ENCODE results near the gene FRZB.

Gene FRZB, protein sequence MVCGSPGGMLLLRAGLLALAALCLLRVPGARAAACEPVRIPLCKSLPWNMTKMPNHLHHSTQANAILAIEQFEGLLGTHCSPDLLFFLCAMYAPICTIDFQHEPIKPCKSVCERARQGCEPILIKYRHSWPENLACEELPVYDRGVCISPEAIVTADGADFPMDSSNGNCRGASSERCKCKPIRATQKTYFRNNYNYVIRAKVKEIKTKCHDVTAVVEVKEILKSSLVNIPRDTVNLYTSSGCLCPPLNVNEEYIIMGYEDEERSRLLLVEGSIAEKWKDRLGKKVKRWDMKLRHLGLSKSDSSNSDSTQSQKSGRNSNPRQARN

DNA sequence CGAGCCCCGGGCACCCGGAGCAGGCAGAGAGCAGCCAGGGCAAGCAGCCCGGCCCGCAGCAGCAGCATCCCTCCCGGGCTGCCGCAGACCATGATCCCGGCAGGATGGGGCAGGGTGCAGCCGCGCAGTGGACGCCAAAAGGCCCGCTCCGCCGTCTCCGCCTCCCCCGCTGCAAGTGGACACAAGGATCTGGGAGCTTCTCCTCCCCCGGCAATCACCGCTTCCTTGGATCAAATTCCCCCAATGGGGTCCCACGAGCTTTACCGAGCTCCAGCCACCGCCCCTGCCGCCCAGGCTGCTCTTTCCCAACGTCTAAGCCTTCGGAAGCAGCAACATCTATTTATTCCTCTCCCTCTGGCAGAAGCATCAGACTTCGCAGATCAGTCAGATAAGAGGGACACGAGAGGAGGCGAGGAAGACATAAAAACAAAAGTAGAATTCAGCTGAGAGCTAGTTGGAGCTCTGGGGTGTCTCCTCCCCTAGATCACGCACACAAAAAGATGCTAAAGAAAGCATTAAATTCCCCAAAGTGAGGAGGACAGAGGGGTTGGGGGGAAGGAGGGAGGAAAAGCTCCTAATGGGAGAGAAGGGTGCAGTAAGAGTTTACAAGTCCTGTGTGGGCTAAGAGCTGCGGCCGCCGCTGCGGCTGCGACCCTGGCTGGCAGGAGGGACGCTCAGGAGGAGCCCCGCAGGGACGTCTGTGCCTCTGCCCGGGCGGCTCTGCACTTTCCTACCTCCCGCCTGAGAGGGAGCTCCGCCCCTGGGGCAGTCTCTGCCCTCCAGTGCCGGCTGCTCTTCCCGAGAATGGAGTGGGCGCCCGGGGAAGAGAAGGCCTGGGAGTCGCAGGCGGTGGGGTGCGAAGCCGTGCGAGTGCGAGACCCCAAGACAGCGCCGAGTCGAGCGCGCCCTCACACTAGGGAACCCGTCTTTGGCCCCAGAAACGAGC lies at the start of gene FRZB:
Gene FRZB, minus strand, starts transcription at position 177 of the 946 bp plus-strand sequence. Its CDS starts 85 bp downstream, at position 92.
- H3K36me3 ChIP-seq (ENCODE audit: insufficient read depth, low read length): no peaks in the 10 kb centered on the region
- 0 out of 2 replicates have a peak, but pooled peaks cover 2% of the 10 kb centered on the region for H3K4me1 ChIP-seq (ENCODE audit: insufficient read depth, low read length)
- no peaks in the 10 kb centered on the region for H3K9me3 ChIP-seq (ENCODE audit: control insufficient read depth, insufficient read depth, low read length)
- peak within 1 kb of the TSS; percentile 67 for H3K9ac ChIP-seq (ENCODE audit: low read depth, low read length)

DNA sequence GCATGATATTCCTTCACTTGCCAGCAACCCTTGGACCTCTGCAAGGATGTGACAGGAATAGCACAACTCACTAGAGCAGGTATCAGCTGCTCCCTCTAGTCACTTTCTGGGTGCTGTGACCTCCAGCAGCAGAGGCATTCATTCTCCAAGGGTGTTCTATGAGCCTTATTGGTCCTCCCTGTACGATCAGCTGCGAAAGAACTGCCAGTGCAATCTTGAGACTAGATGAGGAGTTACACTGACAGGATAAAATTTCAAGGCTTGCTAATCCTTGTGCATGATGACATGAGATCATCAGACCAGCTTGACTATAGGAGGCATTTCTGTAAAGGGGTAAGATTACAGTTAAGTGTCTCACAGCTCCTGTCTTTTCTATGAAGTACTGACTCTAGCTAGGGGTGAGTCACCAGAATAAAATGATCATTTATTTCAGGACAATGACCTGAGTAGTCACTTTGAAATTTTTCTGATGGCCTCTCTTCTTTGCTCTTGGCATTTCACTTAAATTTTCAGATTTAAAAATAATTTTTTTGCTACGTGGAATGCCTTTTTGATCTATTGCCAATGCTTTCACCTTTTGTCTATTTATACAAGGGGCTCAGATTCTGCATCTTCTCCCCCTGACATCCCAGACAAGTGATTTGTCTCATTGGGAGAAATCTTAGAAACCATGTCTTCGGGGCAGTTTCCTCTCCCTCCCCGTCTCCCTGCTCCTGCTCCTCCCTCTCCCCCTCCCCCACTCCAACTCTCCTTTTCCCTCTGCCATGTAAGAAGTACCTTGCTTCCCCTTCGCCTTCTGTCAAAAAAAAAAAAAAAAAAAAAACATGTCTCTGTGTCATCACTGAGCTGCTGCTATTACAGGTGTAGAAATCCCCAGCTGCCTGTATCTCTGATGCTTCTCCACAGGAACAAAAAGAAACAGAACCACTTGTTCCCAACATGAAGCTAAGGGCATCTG lies 49.2 kb upstream of the FRZB start:
- Histone ChIP-seq H3K36me3 (ENCODE audit: insufficient read depth, low read length) (peaks cover 10% of the 10 kb centered on the region), H3K9ac (ENCODE audit: low read depth, low read length) (no peak overlapping the region), H3K9me3 (ENCODE audit: control insufficient read depth, insufficient read depth, low read length) (no peaks in the 10 kb centered on the region)

DNA sequence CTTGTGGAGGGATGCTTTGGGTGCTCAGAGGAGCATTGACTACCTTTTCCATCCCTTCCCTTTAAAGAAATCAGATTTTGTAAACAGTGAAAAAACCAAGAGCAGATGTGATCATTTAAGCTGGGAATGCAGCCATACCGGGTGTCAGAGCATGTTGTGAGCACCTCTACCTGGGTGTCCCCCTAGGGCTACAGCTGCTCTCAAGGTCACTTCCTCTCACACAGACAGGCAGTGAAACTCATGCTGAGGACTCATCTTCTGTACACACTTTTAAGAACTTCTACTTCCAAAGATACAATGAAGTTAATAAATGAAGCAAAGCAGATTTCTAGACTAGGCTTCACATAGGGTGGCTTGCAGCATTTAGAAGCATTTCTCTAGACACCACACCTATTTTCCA lies 48.4 kb upstream of the FRZB start:
- H3K9ac ChIP-seq (ENCODE audit: low read depth, low read length): no peak overlapping the region
- H3K4me1 ChIP-seq (ENCODE audit: insufficient read depth, low read length): no peaks in the 10 kb centered on the region
- H3K36me3 ChIP-seq (ENCODE audit: insufficient read depth, low read length): peaks cover 5% of the 10 kb centered on the region
- H3K9me3 ChIP-seq (ENCODE audit: control insufficient read depth, insufficient read depth, low read length): no peaks in the 10 kb centered on the region

More for the DNA sequence above, 49.2 kb upstream of the FRZB start:
- no peaks in the 10 kb centered on the region for H3K4me1 ChIP-seq (ENCODE audit: insufficient read depth, low read length)

DNA sequence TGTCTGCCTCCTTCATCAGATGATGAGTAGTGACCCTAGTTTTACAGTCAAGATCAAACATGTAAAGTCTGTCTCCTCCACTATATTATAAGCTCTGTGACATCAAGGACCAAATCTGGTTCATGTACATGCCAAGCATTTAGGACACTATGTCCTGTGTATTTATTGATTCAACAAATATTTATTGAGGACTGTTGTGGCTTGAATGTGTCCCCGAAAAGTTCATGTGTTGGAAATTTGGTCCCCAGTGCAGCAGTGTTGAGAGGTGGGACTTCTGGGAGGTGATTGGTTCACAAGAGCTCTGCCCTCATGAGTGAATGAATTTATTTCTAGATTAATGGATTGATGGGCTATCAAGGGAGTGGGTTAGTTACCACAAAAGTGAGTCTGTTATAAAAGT lies 46.6 kb upstream of the FRZB start:
- Histone ChIP-seq H3K4me1 (ENCODE audit: insufficient read depth, low read length) (no peaks in the 10 kb centered on the region), H3K9me3 (ENCODE audit: control insufficient read depth, insufficient read depth, low read length) (no peaks in the 10 kb centered on the region), H3K9ac (ENCODE audit: low read depth, low read length) (no peak overlapping the region), H3K36me3 (ENCODE audit: insufficient read depth, low read length) (peaks cover 8% of the 10 kb centered on the region)

DNA sequence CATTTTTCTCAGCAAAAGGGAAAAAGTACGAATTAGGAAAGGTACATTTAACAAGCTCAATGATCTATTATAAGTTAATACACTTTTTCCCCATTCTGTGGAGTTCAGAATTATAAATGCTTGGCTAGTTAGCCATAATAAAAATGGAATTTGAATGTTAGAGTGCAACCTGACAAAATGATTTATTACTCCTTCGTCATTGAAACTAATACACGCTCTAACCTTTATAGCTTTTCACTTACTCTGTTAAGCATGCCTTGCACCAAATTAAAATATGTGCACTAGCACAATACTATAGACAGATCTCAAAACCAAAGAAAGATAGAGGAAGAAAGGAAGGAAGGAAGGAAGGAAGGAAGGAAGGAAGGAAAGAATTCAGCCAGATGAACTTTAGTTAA lies 46.1 kb upstream of the FRZB start:
- H3K9ac ChIP-seq (ENCODE audit: low read depth, low read length): no peak overlapping the region
- no peaks in the 10 kb centered on the region for H3K9me3 ChIP-seq (ENCODE audit: control insufficient read depth, insufficient read depth, low read length)
- peaks cover 4% of the 10 kb centered on the region for H3K4me1 ChIP-seq (ENCODE audit: insufficient read depth, low read length)
- peaks cover 8% of the 10 kb centered on the region for H3K36me3 ChIP-seq (ENCODE audit: insufficient read depth, low read length)

DNA sequence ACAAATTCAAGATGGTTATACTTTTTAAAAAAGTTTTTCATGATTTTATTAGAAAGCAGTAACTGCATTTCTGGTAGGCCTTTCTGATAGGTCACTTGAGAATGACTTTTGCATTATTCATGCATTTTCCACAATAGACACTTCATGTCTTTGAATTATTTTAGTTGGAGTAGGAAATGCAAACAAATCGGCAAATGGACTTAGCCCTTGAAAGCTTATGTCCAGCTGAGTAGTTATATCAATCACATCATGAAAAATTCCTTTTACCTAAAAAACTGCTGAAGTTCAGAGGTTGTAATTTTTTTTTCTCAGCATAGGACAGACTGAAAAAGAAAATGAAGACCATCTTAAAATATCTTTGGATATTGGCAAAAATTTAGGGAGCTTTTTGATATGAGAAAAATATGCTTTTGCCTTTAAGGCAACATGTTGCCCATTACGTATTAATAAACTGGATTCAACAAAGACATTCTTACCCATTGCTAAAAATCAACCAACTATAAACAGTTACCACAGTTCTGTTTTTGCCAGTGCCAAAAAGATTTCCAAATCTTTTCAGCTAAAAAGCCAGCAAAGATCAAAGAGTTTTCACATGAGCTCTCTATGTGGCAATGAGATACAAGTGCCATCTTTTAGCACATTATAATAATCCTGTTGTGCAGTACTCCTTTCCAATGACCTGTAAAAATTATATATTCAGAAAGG lies 45.5 kb upstream of the FRZB start:
- no peak overlapping the region for H3K9ac ChIP-seq (ENCODE audit: low read depth, low read length)
- H3K9me3 ChIP-seq (ENCODE audit: control insufficient read depth, insufficient read depth, low read length): no peaks in the 10 kb centered on the region
- peaks cover 8% of the 10 kb centered on the region for H3K36me3 ChIP-seq (ENCODE audit: insufficient read depth, low read length)
- H3K4me1 ChIP-seq (ENCODE audit: insufficient read depth, low read length): peaks cover 10% of the 10 kb centered on the region

DNA sequence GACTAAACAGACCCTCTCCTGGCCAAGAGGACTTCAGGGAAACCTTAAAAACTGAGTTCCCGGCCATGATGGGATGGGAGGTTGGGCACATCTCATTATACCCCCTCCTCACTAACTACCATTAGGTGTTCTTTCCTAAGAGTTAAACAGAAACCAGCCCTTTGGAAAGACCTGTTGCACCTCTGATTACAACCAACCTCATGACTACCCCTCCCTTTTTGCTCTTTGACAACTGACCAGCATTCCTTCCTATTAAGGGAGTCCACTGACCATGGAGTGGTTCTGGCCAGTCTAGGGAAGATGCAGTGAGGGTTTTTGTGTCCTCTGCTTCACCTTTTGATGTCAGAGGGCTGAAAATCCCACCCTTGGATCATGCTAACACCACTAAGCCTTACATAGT lies 44.5 kb upstream of the FRZB start:
- Histone ChIP-seq H3K9ac (ENCODE audit: low read depth, low read length) (no peak overlapping the region), H3K36me3 (ENCODE audit: insufficient read depth, low read length) (peaks cover 8% of the 10 kb centered on the region), H3K4me1 (ENCODE audit: insufficient read depth, low read length) (peaks cover 10% of the 10 kb centered on the region), H3K9me3 (ENCODE audit: control insufficient read depth, insufficient read depth, low read length) (no peaks in the 10 kb centered on the region)

DNA sequence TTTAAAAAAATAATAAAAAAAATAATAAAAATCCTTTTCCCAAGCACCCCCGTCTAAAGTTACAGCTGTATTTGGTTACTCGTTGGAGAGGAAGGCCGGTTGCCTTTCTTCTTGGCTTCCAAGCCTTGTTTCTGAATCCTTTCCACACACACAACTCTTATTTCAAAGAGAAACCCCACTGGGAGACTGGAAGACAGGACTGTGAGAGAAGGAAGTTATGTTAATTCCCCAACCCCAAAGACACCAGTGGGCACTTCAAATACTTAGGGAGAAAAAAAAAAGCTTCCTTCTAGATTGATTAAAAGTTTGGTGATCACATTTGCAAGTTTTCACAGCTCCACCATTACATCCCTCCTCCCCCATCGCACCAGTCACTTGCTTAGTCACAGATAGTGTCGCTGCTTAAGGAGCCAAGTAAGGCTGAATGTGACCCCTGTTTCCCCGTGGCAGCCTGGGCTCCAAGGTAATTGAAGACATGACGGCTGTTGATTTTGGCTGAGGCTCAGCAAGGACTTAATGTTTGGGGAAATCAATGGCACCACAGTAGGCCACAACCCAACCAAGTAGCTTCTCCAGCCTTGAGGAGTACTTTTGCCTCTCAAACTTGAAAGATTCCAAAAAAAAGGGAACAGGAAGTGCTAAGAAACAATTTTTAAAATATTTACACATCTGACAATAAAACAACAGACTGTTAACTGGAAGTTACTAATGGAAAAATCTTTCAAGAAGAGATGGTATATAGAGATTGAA lies 40.8 kb upstream of the FRZB start:
- Histone ChIP-seq H3K36me3 (ENCODE audit: insufficient read depth, low read length) (0 out of 2 replicates have a peak, but pooled peaks cover 4% of the 10 kb centered on the region), H3K9me3 (ENCODE audit: control insufficient read depth, insufficient read depth, low read length) (no peaks in the 10 kb centered on the region), H3K4me1 (ENCODE audit: insufficient read depth, low read length) (peaks cover 10% of the 10 kb centered on the region), H3K9ac (ENCODE audit: low read depth, low read length) (no peak overlapping the region)

DNA sequence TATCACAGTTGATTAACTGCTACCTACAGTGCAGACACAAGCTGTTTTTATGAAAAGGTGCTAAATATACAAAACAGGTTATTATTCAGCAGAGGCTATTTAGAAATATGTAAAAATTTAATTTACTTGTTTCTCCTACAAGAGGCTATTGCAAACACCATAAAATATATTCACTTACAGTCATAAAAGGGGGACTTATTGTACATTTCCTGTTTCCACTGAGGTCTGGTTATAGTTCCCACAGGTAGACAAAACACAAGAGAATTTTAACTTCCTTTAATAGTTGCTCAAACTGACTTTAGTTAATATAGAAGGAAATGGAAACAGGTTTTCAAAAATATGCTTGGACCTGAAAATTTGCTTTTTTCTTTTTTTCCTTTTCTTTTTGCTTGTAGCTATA lies 40.0 kb upstream of the FRZB start:
- Histone ChIP-seq H3K4me1 (ENCODE audit: insufficient read depth, low read length) (peaks cover 10% of the 10 kb centered on the region), H3K9ac (ENCODE audit: low read depth, low read length) (no peak overlapping the region), H3K9me3 (ENCODE audit: control insufficient read depth, insufficient read depth, low read length) (no peaks in the 10 kb centered on the region), H3K36me3 (ENCODE audit: insufficient read depth, low read length) (0 out of 2 replicates have a peak, but pooled peaks cover 4% of the 10 kb centered on the region)

DNA sequence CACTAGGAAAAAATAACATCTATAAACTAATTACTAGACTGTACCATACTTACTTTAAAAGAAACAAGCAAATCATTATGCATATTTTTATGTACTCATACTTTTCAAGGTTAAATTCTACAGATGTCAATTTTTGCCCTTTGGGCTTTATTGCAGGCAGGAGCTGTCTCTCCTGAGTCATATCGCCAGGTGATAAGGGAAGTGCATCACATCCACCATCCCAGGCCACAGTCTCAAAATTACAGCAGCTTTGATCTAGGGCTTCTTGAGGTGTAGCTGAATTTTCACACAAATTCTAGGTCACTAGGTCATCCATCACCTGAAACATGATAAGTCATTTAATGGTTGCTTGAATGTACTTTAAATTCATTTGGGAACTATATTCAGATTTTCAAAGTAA lies 38.4 kb upstream of the FRZB start:
- no peak overlapping the region for H3K9ac ChIP-seq (ENCODE audit: low read depth, low read length)
- no peaks in the 10 kb centered on the region for H3K9me3 ChIP-seq (ENCODE audit: control insufficient read depth, insufficient read depth, low read length)
- H3K4me1 ChIP-seq (ENCODE audit: insufficient read depth, low read length): peaks cover 10% of the 10 kb centered on the region
- H3K36me3 ChIP-seq (ENCODE audit: insufficient read depth, low read length): 0 out of 2 replicates have a peak, but pooled peaks cover 3% of the 10 kb centered on the region

DNA sequence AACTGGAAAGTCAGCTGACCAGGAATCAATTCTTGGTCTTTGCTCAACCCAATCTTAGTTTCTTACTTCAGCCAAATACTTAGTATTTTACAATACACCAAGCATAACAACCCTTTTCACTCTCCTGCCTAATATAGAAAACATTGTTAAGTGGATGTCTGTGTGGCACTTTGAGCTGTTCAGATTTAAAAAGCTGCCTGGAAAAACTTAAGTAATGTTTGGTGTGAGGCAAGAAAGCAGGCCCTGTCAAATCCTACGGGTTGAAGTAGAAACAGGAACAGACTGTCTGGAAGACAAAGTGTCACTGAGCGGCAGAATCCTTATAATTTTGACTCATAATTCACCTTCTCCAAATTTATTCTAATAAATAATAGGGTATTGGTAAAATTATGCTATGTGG lies 37.1 kb upstream of the FRZB start:
- H3K4me1 ChIP-seq (ENCODE audit: insufficient read depth, low read length): peaks cover 10% of the 10 kb centered on the region
- H3K36me3 ChIP-seq (ENCODE audit: insufficient read depth, low read length): no peaks in the 10 kb centered on the region
- H3K9me3 ChIP-seq (ENCODE audit: control insufficient read depth, insufficient read depth, low read length): no peaks in the 10 kb centered on the region
- H3K9ac ChIP-seq (ENCODE audit: low read depth, low read length): no peak overlapping the region

DNA sequence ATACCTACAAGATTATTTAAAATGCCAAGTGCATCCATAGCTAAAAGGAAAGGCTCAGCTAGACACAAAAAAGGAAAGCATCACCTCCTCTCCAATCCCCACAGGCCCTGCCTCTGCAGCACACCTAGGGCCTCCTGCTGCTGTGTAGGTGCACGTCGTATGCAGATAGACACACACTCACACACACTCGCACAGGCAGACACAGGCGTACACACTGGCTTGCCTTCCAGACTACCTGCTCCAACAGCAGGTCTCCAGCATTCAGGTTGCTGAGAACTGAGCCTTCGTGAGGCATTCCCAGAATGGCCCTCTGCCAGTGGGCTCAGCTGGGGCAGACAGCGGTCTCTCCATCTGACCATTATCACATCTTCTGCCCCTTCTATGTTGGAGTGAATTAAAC lies 35.3 kb upstream of the FRZB start:
- Histone ChIP-seq H3K4me1 (ENCODE audit: insufficient read depth, low read length) (no peaks in the 10 kb centered on the region), H3K9ac (ENCODE audit: low read depth, low read length) (no peak overlapping the region), H3K36me3 (ENCODE audit: insufficient read depth, low read length) (no peaks in the 10 kb centered on the region), H3K9me3 (ENCODE audit: control insufficient read depth, insufficient read depth, low read length) (no peaks in the 10 kb centered on the region)

DNA sequence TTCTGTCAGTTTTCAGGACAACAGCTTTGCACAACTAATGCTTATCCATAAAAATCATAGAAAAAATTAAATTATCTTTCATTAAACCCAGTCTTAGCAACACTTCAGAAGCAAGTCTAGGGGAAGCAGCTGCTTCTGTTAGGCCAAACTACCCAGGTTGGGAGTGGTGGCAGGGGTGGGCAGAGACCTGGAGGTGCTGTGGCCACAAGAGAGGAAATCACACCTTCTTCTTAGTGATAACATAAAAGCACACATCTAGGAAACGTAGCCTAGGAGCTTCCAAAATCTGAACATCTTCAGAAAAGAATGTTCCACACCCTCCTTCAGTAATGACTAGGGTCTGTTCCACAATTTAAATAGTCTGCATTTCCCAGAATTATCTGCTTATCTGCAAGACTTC lies 32.3 kb upstream of the FRZB start:
- no peaks in the 10 kb centered on the region for H3K36me3 ChIP-seq (ENCODE audit: insufficient read depth, low read length)
- H3K9ac ChIP-seq (ENCODE audit: low read depth, low read length): no peak overlapping the region

More for the DNA sequence above, 32.3 kb upstream of the FRZB start:
- H3K4me1 ChIP-seq (ENCODE audit: insufficient read depth, low read length): no peaks in the 10 kb centered on the region
- 0 out of 2 replicates have a peak, but pooled peaks cover under 1% of the 10 kb centered on the region for H3K9me3 ChIP-seq (ENCODE audit: control insufficient read depth, insufficient read depth, low read length)

Data from ES-I3 (cell line).